Dendritic cell treated with granulocyte-macrophage colony-stimulating factor and Interleukin-4, amounts not matched to agents 40 ng/mL and 50 ng/mL, for 4 days (primary cell): Measurements from ENCODE around the gene FAM184B.

Source experiments
- H3K27ac Mint-ChIP-seq: one replicate; pipeline ENCODE4 v1.8.0; 2022; ENCODE audit warnings: mild to moderate bottlenecking, mixed read lengths
- H3K27me3 Mint-ChIP-seq: one replicate; pipeline ENCODE4 v1.8.0; 2022; ENCODE audit warnings: mild to moderate bottlenecking, mixed read lengths
- H3K36me3 Mint-ChIP-seq: one replicate; pipeline ENCODE4 v1.8.0; 2022; ENCODE audit warnings: low read depth, mixed read lengths
- H3K4me1 Mint-ChIP-seq: one replicate; pipeline ENCODE4 v1.8.0; 2022; ENCODE audit warnings: low read depth, mixed read lengths
- H3K4me3 Mint-ChIP-seq: one replicate; pipeline ENCODE4 v1.8.0; 2022; ENCODE audit warnings: mild to moderate bottlenecking, moderate library complexity, mixed read lengths
- H3K9me3 Mint-ChIP-seq: one replicate; pipeline ENCODE4 v1.8.0; 2022; ENCODE audit warnings: mixed read lengths
- intact Hi-C: fragments of 100-400 bp; cut with micrococcal nuclease; formaldehyde crosslinking; loops from one replicate; pipeline ENCODE4 v1.15.0; 2022

The FAM184B gene

DNA sequence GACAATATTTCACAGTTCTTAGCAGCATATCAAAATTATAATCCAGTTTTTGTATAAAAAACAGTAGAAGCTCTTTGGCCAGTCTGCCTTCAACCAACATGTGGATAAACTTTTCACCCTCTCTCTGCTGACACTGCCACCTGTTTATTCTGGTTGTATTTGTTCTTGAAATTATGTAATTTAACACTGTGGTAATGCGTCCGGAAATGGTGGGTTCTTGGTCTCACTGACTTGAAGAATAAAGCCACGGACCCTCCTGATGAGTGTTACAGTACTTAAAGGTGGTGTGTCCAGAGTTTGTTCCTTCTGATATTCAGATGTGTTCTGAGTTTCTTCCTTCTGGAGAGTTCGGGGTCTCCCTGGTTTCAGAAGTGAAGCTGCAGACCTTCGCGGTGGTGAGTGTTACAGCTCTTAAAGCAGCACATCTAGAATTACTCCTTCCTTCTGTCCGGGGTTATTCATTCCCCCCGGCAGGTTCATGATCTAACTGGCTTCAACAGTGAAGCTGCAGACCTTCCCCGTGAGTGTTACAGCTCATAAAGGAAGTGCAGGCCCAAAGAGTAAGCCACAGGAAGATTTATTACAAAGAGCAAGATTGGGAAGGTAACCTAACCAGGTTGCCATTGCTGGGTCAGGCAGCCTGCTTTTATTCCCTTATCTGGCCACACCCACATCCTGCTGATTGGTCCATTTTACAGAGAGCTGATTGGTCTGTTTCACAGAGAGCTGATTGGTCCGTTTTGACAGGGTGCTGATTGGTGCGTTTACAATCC is 15.7 kb downstream of the FAM184B start:
- Mint-ChIP-seq H3K4me3 (no peak overlapping the region), H3K27ac (no peak overlapping the region), H3K27me3 (no peaks in the 10 kb centered on the region), H3K36me3 (no peaks in the 10 kb centered on the region), H3K4me1 (no peaks in the 10 kb centered on the region), H3K9me3 (no peaks in the 10 kb centered on the region)
- intact Hi-C loops: no loop called here

DNA sequence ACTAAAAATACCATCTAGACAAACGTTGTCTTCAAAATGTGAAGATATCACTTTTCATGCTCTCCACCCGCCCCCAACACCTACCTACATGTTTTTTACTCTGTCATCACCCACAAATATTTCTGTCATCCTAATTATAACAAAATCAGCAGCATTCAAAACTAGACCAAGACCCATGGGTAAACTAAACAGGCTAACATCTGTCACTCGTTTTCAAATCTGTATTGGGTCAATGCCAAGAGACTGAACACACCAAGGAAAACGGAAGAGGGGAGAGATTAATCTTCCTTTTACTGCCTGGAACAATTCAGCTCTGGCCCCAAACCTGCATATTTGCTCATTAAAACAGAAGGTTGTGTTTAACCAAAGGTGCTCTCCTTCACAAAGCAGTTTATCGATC is 17.5 kb downstream of the FAM184B start:
- H3K4me3 Mint-ChIP-seq: no peak overlapping the region
- no peaks in the 10 kb centered on the region for H3K4me1 Mint-ChIP-seq
- H3K27ac Mint-ChIP-seq: no peak overlapping the region
- no peaks in the 10 kb centered on the region for H3K9me3 Mint-ChIP-seq
- H3K27me3 Mint-ChIP-seq: no peaks in the 10 kb centered on the region
- intact Hi-C loops: no loop called here
- no peaks in the 10 kb centered on the region for H3K36me3 Mint-ChIP-seq

DNA sequence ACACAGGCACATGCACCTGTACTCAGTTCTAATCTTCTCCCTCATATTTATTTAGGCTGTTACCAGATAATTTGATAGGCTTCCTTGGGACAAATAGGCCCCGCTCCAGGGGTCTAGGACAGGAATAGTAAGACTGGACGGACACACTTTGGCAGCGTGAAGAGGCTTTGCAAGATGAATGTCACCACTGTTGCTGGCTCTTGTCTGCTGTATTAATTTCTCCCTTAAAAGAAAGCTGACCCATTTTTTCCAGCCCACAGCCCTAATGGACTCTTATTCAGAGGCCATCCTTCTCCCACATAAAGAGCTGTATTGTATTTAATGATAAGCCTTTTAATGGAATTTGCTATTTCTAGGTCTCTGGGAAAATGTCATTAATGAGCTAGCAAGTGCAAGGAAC is 18.0 kb downstream of the FAM184B start:
- Mint-ChIP-seq H3K36me3 (no peaks in the 10 kb centered on the region), H3K27ac (no peak overlapping the region), H3K4me1 (no peaks in the 10 kb centered on the region), H3K27me3 (no peaks in the 10 kb centered on the region), H3K9me3 (no peaks in the 10 kb centered on the region), H3K4me3 (no peak overlapping the region)
- intact Hi-C loops: no loop called here

DNA sequence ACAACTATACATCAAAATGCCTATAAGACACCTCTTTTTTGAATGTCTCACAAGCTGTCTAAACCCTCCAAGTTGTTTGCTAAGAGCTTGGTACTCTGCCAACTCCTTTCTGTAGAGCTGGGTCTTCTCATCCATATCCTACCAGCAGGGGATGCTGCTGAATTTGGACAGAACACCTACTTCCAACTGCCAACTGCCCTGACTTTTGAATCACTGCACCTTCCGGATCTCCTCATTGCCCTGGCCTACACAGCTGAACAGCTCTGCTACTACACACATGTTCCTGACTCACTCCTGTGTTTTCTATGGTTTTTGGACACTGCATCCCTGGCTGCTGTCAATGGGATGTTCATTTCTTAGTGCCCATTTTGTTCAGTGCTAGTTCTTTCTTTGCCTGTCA is 18.7 kb downstream of the FAM184B start:
- no peaks in the 10 kb centered on the region for H3K27me3 Mint-ChIP-seq
- no peak overlapping the region for H3K27ac Mint-ChIP-seq
- no peaks in the 10 kb centered on the region for H3K36me3 Mint-ChIP-seq
- no peak overlapping the region for H3K4me3 Mint-ChIP-seq
- intact Hi-C loops: no loop called here
- no peaks in the 10 kb centered on the region for H3K4me1 Mint-ChIP-seq
- no peaks in the 10 kb centered on the region for H3K9me3 Mint-ChIP-seq

DNA sequence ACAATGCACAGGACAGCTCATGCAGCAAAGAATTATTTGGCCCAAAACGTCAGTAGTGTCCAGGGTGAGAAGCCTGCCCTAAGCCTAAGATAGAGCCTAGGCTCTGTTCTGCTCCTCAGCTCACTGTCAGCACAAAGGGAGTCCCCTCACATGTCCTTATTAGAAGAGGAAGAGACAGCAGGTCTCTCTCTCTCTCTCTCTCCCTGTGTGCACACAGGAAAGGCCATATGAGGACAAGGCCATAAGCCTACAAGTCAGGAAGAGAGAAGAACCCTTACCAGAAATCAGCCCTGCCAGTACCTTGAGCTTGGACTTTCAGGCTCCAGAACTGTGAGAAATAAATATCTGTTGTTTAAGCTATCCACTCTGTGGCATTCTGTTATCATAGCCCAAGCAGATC is 20.4 kb downstream of the FAM184B start:
- Mint-ChIP-seq H3K4me1 (no peaks in the 10 kb centered on the region), H3K4me3 (no peak overlapping the region)
- intact Hi-C loops: no loop called here

DNA sequence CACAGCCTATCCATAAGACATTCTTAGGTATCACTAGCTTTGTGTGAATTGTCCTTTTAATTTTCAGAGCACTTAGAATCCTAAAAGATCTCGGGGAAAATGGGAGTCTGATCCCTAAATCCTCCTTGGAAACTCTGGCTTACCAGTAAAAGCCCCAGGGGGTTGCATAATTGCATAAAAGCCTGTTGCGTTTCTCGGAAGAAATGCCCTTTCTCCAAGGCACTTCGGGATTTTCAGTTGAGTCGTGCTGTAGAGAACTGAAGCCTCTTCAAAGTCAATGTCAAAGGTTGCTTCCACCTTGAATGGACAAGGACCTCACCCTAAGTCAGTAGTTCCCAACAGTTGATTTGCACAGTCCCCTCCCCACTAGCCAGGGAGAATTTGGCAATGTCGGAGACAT is 20.8 kb downstream of the FAM184B start:
- intact Hi-C loops: no loop called here

More for the DNA sequence above, 20.4 kb downstream of the FAM184B start:
- H3K27me3 Mint-ChIP-seq: no peaks in the 10 kb centered on the region
- no peaks in the 10 kb centered on the region for H3K36me3 Mint-ChIP-seq
- H3K9me3 Mint-ChIP-seq: no peaks in the 10 kb centered on the region
- H3K27ac Mint-ChIP-seq: no peak overlapping the region

DNA sequence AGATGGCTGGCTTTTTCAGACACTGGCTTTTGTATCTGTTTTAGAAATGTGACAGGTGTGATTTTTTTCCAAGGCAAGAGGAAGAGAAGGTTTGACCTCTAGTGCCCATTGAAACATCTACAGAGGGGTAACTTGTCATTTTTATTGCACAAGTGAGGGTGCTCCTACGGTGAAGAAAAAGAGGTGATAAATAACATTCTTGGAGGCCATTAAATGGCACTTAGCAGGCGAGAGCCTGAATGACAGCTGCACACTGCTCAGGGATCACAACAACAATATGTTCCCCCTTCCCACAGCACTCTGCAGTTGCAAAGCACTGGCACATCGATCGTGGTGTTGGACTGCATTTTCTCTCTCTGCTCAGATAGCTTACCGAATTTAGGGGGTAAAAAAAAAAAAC is 22.9 kb downstream of the FAM184B start:
- no peak overlapping the region for H3K4me3 Mint-ChIP-seq
- no peaks in the 10 kb centered on the region for H3K4me1 Mint-ChIP-seq
- H3K9me3 Mint-ChIP-seq: no peaks in the 10 kb centered on the region
- H3K27me3 Mint-ChIP-seq: no peaks in the 10 kb centered on the region
- H3K36me3 Mint-ChIP-seq: no peaks in the 10 kb centered on the region
- intact Hi-C loops: no loop called here
- H3K27ac Mint-ChIP-seq: no peak overlapping the region

More for the DNA sequence above, 20.8 kb downstream of the FAM184B start:
- no peaks in the 10 kb centered on the region for H3K4me1 Mint-ChIP-seq
- no peak overlapping the region for H3K27ac Mint-ChIP-seq
- no peaks in the 10 kb centered on the region for H3K36me3 Mint-ChIP-seq
- no peaks in the 10 kb centered on the region for H3K27me3 Mint-ChIP-seq
- no peaks in the 10 kb centered on the region for H3K9me3 Mint-ChIP-seq
- H3K4me3 Mint-ChIP-seq: no peak overlapping the region

DNA sequence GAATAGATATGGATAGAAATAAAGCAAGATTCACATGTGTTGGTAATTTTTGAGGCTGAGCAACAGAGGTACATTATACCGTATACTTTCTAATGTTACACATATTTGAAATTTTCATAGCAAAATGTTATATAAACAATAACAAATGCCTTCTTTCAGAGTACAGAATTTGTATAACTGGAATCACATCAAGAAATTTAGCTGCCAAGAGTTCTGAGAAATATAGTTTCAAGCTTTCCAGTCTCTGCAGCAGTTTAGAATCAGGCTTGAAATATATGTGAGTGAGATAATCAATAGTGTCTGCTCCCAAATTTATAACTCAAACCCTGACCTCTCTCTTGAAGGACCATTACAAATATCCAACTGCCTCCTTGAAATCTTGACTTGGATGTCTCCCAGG is 23.8 kb downstream of the FAM184B start:
- Mint-ChIP-seq H3K27ac (no peak overlapping the region), H3K4me1 (no peaks in the 10 kb centered on the region), H3K36me3 (no peaks in the 10 kb centered on the region), H3K9me3 (no peaks in the 10 kb centered on the region), H3K4me3 (no peak overlapping the region), H3K27me3 (no peaks in the 10 kb centered on the region)
- intact Hi-C loops: no loop called here

DNA sequence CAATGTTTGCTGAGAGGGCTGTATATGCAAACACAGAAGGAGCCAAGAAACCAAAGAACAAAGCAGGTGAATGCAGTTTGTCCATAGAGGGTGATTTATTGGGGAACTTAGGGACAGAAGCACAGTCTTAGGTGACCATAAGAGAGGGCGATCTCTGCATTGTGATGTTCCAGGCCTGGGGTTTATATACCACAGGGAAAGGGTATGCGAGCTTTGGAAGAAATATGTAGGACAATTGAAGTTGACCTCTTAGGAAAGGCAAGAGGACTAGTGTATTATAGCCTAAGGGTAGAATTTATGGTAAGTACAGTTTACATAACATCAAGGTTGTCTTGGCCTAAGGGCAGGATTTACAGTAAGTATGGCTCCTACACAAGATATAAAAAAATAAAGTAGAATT is 27.8 kb downstream of the FAM184B start:
- Mint-ChIP-seq H3K4me3 (no peak overlapping the region), H3K27me3 (no peaks in the 10 kb centered on the region), H3K36me3 (no peaks in the 10 kb centered on the region), H3K9me3 (no peaks in the 10 kb centered on the region), H3K27ac (no peak overlapping the region), H3K4me1 (no peaks in the 10 kb centered on the region)
- intact Hi-C loops: no loop called here

DNA sequence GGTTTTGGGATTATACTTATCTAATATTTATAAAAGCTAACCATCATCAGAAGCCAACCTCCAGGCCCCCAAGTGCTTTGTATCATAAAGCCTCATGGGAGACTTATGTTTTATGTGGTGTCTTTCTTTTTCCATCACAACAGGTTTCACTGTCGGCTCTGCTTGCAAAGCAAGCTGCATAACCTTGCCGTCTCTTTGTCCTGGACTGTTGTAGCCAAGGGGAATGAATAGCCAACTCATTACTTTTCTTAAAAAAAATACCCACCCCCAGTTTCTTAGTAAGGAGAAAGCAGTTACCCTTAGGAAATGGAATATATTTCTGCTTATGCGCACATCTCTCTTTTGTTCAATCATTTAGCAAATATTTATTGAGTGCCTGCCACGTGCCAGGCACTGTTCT is 40.7 kb downstream of the FAM184B start:
- H3K4me1 Mint-ChIP-seq: no peaks in the 10 kb centered on the region
- intact Hi-C loops: no loop called here
- H3K9me3 Mint-ChIP-seq: peaks cover 6% of the 10 kb centered on the region
- no peak overlapping the region for H3K27ac Mint-ChIP-seq
- no peaks in the 10 kb centered on the region for H3K36me3 Mint-ChIP-seq
- no peak overlapping the region for H3K4me3 Mint-ChIP-seq
- H3K27me3 Mint-ChIP-seq: no peaks in the 10 kb centered on the region

DNA sequence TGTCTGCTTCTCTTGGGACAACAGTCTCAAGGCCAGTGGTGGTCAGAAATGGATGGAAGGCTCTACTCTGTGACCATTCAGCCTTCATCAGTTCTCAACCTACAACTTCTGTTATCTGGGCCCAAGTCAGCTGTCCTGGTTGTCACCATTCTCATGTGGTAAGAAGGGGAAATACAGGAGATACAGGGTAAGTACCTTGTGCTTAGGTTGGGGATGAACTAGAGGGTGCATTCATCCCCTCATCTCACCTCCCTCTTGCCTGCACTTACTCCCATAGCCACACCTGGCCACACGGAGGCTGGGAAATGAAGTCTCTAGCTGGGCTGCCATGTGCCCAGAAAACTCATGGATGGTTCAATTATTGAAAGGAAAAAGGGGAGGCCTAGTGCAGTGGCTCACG is 44.9 kb downstream of the FAM184B start:
- Mint-ChIP-seq H3K4me3 (no peak overlapping the region), H3K36me3 (no peaks in the 10 kb centered on the region), H3K27ac (no peak overlapping the region), H3K27me3 (no peaks in the 10 kb centered on the region), H3K9me3 (no peaks in the 10 kb centered on the region), H3K4me1 (no peaks in the 10 kb centered on the region)
- intact Hi-C loops: no loop called here

DNA sequence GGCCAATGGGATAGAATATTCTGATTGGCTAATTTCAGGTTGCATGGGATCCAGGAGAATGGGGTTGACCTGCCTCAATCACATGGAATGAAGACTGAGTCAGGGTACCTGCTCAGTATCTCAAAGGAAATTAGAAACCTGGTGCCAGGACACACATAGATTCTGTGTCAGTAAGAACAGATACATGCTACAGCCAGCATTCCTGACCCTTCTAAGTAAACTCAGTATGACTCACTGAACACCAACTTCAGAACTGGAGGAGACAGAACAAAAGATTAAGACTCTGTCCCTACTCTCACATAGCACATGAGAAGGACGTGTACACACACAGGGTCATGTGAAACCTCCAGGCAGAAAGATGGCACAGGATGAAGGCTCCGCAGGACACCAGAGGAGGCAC is 54.5 kb downstream of the FAM184B start:
- Mint-ChIP-seq H3K4me1 (no peaks in the 10 kb centered on the region), H3K4me3 (no peak overlapping the region), H3K36me3 (no peaks in the 10 kb centered on the region), H3K27ac (no peak overlapping the region), H3K9me3 (peaks cover 38% of the 10 kb centered on the region), H3K27me3 (no peaks in the 10 kb centered on the region)
- intact Hi-C loops: no loop called here

DNA sequence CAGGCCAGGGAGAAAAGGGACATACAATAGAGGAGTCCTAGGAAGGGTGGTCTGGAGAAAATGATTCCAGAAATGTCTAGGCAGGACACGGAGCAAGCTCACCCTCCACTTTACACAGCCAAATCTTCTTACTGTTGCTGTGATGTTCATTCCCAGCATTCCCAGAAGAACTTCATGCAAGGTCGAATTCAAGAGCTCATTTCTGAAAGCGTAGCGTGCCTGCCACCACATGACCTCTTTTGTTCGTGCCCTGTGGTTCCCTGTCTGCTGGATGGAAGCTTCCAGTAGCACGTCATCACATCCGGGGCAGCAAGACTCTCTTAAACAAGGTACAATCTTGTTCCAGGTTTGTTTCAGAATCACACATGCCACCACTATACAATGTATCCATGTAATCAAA is 57.8 kb downstream of the FAM184B start:
- intact Hi-C loops: no loop called here
- H3K36me3 Mint-ChIP-seq: no peaks in the 10 kb centered on the region

DNA sequence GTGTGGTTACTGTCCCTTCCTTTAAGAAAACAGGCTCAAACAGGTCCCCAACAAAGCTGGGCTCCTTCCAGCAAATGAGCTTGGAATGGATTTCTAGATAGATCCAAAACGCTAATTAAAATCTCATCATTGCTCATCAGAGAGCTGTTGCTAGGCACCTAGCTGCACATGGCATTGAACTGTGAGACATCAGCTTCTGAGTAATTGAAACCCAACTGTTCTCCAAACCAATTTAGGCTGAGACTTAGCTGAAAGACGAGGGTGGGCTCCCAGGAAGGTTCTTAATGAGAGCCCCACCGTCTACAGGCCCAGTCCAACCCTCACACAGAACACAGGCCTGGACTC is 59.1 kb downstream of the FAM184B start:
- Mint-ChIP-seq H3K27ac (no peak overlapping the region), H3K27me3 (peaks cover 4% of the 10 kb centered on the region), H3K36me3 (no peaks in the 10 kb centered on the region), H3K4me3 (no peak overlapping the region), H3K4me1 (no peaks in the 10 kb centered on the region), H3K9me3 (peaks cover 5% of the 10 kb centered on the region)
- intact Hi-C loops: no loop called here

More for the DNA sequence above, 57.8 kb downstream of the FAM184B start:
- peaks cover under 1% of the 10 kb centered on the region for H3K27me3 Mint-ChIP-seq
- H3K27ac Mint-ChIP-seq: no peak overlapping the region
- H3K9me3 Mint-ChIP-seq: peaks cover 19% of the 10 kb centered on the region
- no peaks in the 10 kb centered on the region for H3K4me1 Mint-ChIP-seq
- no peak overlapping the region for H3K4me3 Mint-ChIP-seq
